Stimulated activated CD4-positive, alpha-beta T cell treated with anti-CD3 and anti-CD28 coated beads, Interleukin-15, amount 100 ng/mL, for 48 hours (primary cell): Measurements from ENCODE around the gene PARD3.
"Not testable (repeated sequence)": the region's sequence is repeated elsewhere in the genome, so short reads cannot be mapped to it uniquely, and the experiment has no call there.

Experiments
- DNase-seq, 2 donors: peaks; one replicate each; pipeline ENCODE4 v3.0.0-alpha.2; 2020; ENCODE audit warnings: low read depth in 2 of 2

Gene PARD3

DNA sequence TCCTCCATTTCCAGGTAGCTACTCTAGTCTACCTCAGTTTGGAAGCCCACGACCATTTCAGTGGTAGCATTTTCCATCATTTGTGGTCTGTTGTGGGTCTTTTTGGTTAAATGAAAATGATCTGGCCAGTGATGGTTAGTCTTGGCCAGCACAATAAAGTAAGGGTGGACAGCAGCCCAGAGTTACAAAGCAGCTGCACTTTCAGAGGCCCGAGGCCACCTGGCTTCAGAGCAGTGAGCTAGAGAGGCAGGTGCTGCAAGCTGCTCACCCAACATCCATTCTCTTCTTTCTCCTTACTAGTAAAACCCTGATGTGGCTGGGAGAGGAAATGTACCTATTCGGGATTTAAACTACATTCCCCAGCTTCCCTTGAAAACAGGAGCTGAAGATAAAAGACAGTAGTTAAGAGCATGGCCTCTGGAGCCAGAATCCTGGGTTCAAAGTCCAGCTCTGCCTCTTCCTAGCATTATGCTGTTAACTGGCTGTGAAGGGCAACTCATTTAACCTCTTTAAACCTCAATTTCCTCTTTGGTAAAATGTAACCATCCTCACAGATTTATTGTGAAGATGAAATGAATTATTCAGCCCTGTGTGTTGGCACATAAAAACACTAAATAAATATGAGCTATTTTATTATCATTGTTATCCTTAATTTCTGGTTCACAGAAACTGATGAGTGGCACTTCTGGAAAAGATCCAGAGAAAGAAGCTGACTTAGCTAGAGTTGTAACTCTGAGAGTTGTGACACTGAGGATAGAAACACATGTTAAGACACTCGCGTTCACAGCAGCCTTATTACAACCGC is 517.4 kb downstream of the PARD3 start:
- DNase-seq, result no peak

DNA sequence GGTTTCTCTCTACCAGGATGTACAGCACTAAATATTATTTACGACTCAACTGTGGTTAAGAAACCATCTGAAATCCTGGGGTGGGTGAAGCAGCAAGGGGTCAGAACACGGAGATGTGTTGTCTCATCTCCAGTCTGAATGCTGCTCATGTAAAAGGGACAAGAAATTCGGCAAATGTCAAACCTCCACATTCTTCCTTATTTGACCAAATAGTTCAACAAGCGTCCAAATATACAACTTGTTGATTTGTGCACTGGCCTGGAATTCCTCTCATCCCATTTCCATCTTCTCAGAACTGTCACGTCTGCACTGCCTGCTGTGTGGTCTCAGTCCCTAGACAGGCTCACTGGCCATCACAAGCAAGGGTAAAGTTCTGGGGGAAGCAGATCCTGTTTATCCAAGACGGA is 520.0 kb downstream of the PARD3 start:
- DNase-seq, result no peak

DNA sequence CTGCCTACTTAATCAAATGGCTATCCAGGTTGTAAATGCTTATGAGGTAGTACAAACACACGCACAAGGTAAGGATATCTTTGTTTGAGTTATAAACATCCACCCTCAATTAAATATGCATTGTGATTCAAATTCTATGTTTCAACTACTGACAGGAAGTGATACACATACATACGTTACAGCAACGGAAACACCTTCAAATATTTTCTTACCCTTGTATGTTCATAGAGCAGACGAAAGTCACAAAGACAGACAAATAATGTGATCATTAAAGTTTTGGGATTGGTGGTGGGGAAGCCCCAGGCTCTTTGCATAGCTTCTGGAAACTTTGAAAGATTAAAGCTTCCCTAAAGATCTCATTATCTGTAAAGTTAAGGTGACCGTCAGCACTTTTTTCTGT is 521.0 kb downstream of the PARD3 start:
- DNase-seq, result no peak

DNA sequence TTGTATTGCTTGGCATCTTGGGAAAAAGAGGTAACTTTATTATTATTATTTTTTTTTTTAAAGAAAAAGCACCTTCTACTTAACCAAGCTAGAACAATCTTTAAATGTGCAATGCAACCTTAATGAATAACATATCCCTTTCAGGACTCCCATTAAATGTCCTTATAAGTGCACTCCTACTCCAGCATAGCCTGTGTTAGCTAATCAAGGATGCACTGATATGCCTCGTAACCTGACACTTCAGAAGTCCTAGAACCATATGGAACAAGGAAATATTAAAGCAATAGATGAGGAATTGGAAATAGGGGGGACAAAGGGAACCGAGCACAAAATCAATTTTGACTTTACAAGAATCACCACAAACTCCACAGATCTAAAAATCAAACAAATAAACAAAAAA is 522.4 kb downstream of the PARD3 start:
- no peak for DNase-seq

DNA sequence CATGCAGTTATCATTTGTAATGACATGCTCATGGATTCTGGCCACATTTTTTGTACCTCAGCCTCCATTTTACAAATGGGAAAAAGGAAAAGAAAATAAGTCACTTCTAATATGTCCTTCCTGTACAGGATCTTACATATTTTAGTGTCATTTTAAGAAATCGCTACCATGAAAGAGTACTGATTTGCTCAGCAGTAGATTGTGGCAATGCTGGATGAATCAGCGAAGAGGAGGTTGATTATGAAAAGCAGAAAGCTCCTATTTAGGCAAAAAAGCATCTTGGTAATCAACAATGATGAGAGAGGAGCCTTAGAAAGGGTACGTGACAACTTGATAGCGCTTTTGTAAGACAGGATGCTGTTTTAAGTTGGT is 522.9 kb downstream of the PARD3 start:
- no peak for DNase-seq

DNA sequence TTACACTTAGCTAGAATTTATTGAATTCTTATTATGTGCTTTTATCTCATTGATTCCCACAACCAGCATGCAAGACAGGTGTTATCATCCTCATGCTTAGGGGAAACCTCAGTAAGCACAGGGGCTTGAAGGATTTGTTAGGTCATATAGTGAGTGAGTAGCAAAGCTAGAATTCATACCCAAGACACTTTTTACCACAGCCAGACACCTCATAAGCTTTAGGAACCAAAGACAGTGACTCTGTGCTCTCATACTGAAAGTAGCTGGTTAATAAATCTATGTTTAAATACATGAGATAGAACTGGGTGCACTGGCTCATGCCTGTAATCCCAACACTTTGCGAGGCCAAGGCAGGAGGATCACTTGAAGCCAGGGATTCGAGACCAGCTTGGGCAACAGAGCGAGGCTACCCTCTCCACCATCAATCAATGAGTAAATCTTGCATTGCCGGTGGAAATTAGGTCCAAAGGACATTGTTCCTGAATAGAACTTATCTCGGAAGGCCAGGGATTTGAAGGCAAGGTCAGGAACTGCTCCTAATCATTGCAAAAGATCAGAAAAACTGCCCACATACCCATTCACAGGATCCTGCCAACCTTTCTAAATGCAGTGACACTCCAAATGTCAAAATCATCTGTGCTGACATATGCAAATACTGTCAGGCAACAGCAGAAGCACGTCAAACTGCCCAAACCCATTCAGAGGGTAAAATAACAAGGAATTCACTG is 523.5 kb downstream of the PARD3 start:
- DNase-seq, result no peak

DNA sequence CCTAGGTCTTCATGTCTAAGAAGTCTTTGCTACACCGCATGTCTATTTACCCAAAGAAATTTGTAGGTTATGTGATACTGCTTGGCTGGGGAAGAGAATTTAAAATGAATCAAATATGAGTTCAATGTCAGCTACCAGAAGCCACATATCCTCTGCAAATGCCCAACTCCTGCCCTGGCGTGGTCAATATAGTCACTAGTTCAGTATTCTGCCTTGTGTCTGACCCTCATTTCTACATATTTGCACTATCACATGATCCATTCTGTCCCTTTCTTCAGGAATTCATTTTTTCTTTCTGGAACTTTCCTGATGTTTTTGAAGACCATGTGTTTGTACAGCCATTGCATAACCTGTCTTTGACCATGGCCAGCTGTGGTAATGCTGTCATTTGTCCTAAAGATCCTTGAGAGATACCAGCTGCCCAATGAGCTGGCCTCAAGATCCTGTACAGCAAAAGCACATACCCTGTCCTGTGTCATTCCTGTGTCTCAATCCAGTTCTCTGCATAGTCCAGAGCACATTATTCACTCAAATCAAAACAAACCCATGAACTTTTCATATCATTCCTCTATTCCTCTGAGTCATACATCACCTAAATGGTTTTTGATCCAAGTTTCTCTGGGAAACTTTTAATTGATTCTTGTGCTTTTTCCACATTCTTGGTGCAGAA is 524.5 kb downstream of the PARD3 start:
- DNase-seq, result no peak

DNA sequence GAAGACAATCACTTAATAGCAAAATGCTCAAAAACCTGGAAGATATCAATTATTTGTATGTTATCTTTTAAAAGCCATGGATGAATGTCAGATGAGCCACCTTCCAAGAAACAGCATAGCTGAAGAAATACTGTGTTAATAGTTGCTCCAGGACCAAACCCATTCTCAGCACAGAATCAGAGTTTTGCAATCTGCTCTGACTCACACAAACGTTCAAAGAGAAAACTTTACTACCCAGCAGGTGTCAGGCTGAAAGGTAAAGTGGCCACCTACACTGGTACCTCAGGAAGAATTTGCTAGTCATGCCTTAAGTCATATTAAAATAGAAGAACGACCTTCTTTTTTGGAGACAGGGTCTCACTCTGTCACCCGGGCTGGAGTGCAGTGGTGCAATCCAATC is 526.5 kb downstream of the PARD3 start:
- DNase-seq, result no peak

DNA sequence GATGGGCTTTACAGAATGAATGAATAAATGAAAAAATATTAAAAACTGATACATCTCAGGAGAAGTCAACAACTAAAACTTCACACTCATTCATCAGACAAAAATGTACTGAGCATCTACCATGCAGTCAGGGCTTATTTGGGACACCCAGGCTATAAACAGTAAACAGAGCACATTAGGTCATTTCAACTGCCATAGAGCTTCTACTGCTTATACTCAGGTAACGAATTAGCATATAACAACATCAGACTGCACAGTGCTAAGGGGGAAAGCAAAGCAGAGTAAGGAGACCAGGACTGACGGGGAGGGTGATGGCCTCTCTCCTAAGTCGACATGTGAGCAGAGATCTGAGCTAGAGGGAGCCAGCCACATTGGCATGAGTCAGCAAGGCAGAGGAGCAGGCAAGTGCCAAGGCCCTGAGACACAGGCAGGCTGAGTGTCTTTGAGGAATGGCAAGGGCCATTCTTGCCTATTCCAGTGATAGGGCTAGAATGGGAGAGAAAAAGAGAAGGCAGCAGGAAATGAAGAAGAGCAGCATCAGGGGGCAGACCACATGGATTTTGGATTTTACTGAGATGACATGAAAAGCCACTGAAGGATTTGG is 528.9 kb downstream of the PARD3 start:
- DNase-seq, result no peak

DNA sequence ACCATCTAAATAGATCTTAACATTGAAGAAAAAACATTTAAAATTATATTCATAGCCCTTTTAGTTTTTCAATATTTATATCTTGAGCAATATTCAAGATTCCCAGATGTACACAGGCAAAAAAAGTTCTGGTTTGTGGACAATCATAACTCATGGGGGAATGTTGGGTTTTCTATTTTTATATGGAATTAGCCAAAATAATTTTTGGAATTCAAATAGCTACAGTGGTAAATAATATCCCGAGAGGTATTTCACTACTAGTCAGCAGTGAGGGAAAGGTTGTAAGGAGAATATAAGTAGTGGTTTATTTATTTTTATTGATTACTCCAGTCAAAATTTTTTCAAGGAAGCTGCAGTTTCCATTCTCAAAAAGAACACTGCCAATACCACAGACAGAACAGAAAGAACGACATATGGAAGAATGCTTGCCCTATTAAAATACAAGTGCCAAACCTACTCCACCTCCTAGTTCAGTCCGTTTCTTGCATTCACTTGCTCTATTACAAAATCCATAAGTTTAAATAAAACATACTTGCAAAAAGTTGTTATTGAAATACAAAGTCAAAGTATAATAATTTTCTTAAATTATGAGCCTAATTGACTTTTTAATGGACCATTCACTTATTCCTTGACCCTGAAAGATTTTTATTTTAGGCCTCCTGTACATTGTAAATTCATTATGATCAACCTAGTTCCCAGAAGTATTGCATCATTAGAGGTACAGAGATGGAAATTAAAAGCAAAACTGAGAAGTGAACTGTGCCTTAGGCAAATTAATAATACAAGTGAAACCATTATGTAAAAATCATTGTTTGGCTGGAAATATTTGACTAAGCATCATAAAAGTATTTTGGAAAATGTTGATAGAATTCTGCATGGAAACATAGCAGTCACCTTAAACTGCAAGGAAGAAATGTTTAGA is 533.2 kb downstream of the PARD3 start:
- no peak for DNase-seq

DNA sequence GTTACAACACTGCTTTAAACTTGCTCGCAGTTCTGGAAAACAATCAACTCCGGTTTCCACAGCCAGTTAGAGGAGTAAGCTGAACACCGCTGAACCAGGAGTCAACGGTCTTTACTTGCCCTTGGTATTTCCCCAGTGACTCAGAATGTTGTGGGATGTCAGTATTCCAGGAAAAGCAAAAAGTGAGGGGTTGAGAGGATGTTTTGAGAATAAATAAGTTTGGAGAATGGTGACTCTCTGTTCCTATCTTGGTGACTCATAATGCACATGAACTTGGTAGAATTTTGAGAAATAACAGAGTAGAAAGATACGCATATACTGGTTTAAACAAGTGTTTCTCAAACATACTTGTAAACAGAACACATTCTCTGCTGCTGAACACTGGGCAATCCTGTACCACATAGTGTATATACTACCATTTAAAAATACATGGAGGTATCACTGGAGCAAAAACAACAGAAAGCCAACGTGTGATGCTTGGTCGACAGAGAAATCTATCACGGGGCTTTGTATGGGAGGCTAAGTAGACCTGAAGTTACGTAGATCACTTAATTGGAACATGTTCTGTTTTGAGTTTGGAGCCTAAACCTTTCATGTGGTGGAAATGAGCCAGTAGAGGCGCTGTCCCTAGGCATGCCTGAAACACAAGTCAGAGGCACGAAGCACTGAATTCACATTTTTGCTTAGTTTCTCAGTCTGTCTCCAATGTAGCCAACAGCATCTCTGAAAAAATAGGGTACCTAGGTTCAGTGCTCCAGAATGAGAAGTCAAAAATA is 534.3 kb downstream of the PARD3 start:
- no peak for DNase-seq

DNA sequence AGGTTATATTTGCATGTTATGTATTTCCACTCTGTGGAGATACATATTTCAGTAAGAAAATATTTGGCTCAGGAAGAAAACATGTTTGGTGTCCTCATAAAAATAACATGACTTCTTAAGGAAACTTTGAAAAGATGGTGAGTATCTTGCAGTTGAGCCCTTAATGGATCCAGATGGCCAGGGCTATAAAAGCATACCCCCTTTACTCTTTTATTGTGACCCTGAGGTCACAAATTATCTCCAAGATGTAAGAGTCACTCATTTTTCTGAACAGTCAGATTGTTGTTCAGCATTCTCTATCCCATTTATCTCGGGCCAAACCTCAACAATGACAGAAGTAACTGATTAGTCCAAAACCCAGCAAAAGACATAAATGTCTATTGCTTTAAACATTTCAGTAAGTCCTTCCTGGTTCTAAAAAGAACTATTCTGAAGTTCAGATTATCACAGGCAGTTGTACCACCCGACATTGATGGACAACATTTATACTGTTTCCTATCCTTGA is 539.4 kb downstream of the PARD3 start:
- no peak for DNase-seq

DNA sequence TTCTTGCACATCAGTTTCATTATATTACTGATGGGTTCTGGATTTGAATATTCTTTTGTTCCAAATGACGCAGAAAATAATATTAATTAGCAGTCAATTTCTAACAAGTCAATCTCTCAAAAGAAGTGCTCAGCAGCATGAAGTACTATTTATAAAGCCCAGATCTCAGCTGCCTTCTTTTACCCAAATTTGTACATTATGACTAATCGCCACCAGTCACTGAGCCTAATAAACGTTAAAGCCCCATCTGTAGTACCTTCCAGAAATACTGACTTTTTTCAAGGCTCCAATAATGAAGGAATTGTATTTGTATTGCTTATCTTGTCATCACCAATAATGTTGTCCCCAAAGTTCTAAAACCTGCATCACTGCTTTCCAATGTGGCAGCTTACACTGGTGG is 540.2 kb downstream of the PARD3 start:
- DNase-seq, result no peak

DNA sequence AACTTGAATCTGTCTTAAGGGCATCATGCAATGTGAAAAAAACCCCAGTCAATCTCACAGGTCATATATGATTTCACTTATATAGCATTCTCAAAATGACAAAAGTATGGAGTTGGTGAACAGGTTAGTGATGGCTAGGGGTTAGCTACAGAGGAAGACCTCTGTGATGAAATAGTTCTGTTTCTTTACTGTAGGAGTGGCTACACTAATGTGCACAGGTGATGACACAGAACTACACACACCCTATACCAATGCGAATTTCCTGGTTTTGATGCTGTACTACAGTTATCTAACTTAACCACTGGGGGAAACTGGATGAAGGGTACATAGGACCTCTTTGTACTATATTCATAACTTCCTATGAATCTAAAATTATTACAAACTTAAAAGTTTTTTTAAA is 541.8 kb downstream of the PARD3 start:
- no peak for DNase-seq

DNA sequence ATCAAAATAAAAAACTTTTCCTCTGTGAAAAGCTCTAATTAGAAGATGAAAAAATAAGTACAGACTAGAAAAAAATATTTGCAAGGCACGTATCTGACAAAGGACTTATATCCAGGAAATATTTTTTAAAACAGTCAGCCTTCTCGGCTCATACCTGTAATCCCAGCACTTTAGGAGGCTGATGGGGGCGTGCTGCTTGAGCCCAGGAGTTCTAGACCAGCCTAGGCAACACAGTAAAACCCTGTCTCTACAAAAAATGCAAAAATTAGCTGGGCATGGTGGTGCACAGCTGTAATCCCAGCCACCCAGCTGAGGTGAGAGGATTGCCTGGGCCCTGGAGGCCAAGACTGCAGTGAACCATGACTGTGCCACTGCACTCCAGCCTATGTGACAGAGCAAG is 542.8 kb downstream of the PARD3 start:
- no peak for DNase-seq

DNA sequence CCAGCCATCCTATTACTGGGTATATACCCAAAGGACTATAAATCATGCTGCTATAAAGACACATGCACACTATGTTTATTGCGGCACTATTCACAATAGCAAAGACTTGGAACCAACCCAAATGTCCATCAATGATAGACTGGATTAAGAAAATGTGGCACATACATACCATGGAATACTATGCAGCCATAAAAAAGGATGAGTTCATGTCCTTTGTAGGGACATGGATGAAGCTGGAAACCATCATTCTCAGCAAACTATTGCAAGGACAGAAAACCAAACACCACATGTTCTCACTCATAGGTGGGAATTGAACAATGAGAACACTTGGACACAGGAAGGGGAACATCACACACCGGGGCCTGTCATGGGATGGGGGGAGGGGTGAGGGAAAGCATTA is 546.7 kb downstream of the PARD3 start:
- not testable (repeated sequence) for DNase-seq

DNA sequence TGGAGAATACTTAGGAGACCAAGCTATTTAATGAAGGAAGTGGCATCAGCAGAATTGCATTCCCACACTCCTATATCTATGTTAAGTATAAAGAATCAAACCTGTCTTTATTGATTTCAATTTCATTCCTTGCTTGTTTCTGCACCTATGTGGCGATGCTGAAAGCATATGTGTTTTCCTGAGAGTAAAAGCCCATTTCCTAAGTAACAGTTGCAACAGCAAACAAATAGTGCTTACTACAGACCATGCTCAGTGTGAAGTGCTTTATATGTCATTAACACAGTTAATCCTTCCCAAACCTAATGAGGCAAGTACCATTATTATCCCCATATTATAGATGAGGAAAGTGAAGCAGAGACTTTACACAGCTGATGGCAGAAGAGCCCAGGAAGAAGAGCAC is 552.1 kb downstream of the PARD3 start:
- DNase-seq, result no peak

DNA sequence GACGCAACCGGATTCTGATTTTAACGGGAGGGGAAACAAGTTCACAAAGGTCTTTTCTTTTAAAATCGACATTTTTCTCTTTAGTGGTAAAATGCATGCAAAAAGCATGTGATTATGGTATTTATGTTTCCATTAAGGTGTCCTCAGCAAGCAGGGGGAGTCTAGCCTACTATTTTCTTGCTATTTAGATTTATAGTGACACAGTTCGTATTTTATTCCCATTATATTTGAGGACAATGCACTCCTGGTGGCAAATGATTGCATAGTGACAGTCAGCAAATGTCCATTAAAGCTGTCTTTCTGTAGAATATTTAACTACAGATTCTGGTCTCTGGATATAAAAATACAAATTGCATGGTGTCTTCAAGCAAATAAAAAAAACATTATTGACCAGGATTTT is 554.2 kb downstream of the PARD3 start:
- DNase-seq, result no peak

DNA sequence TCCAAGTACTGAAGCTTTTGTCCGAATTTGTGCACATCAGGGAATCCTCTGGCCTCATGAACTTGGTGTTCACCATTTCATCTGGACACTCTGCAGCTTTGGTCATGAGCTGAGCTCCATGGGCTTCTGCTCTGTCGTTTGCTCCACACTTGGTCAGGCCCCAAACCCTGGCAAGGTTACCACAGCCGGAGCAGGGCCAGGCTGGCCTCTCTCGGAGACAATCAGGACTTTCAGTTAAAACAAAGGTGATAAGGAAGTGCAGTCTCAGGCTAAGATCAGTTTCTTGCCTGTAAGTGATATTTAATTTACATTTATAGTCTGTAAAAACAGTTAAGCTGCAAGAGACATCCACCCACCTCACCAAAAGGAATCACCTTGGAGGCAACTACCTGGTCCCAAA is 558.9 kb downstream of the PARD3 start:
- DNase-seq, result no peak

DNA sequence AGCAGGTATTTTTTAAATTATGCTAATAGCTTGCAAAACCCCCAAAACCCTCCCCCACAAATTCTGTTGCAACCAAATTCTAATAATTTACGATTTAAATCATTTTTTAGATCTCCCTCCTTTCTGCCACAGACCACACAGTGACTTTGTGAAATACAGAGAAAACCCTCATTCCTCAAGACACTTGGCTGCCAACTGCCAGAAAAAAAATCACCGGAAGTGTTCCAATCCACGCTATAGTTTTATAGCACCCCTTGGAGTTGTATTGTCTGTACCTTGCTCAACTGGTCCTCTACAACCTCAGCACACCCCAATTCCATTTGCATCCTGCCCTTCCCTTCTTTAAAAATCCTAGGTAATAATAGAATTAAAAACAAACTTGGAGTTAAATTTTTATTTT is 560.1 kb downstream of the PARD3 start:
- no peak for DNase-seq
